ENCODE results near the gene ADRA1B.

Gene ADRA1B

GRCh38 chr5:159906463-159906862 lies 9.8 kb upstream of the ADRA1B start:
- no peak for TF ChIP-seq EP300 (IDR thresholded peaks at IDR 0.05; ENCODE audit: borderline replicate concordance)

GRCh38 chr5:159906943-159907342 lies 9.3 kb upstream of the ADRA1B start:
- TF ChIP-seq RAD21 (IDR thresholded peaks at IDR 0.05; ENCODE audit: low read depth) (peak; percentile 30; the same call in 1 of the 2 replicates), ZBTB7A (IDR thresholded peaks at IDR 0.05; ENCODE audit: low read depth) (no peak), NFIC (IDR thresholded peaks at IDR 0.05) (peak; percentile 92), EGR1 (IDR thresholded peaks at IDR 0.05) (no peak), TAF1 (IDR thresholded peaks at IDR 0.05; ENCODE audit: low read depth) (no peak), FOXM1 (IDR thresholded peaks at IDR 0.05; ENCODE audit: borderline replicate concordance, low read depth) (peak; percentile 94), YY1 (IDR thresholded peaks at IDR 0.05; ENCODE audit: low read depth) (0 out of 2 replicates have a peak, but pooled peaks have one; percentile 35), REST (IDR thresholded peaks at IDR 0.05; ENCODE audit: low read depth) (no peak), TEAD4 (IDR thresholded peaks at IDR 0.05) (peak; percentile 92), USF1 (IDR thresholded peaks at IDR 0.05) (0 out of 2 replicates have a peak, but pooled peaks have one; percentile 15), CEBPB (IDR thresholded peaks at IDR 0.05) (peak; percentile 22; the same call in 1 of the 2 replicates), TCF12 (IDR thresholded peaks at IDR 0.05; ENCODE audit: low read depth) (peak; percentile 97), EP300 (IDR thresholded peaks at IDR 0.05; ENCODE audit: borderline replicate concordance) (peak; percentile 96), CREB1 (IDR thresholded peaks at IDR 0.05; ENCODE audit: low read depth) (no peak), MAX (IDR thresholded peaks at IDR 0.05) (peak; percentile 26; the same call in 1 of the 2 replicates)

GRCh38 chr5:159907689-159908590 lies 8.3 kb upstream of the ADRA1B start:
- TF ChIP-seq REST (IDR thresholded peaks at IDR 0.05; ENCODE audit: low read depth) (no peak), MAX (IDR thresholded peaks at IDR 0.05) (peak; percentile 43), TAF1 (IDR thresholded peaks at IDR 0.05; ENCODE audit: low read depth) (no peak), YY1 (IDR thresholded peaks at IDR 0.05; ENCODE audit: low read depth) (no peak), EGR1 (IDR thresholded peaks at IDR 0.05) (no peak), USF1 (IDR thresholded peaks at IDR 0.05) (peak; percentile 85)

GRCh38 chr5:159908591-159908940 lies 7.7 kb upstream of the ADRA1B start:
- peak; percentile 88 for TF ChIP-seq NFIC (IDR thresholded peaks at IDR 0.05)
- peak; percentile 83 for TF ChIP-seq TEAD4 (IDR thresholded peaks at IDR 0.05)
- peak; percentile 84; the same call in 1 of the 2 replicates for TF ChIP-seq EP300 (IDR thresholded peaks at IDR 0.05; ENCODE audit: borderline replicate concordance)
- TF ChIP-seq CREB1 (IDR thresholded peaks at IDR 0.05; ENCODE audit: low read depth), result no peak
- peak; percentile 81 for TF ChIP-seq FOXM1 (IDR thresholded peaks at IDR 0.05; ENCODE audit: borderline replicate concordance, low read depth)
- no peak for TF ChIP-seq RAD21 (IDR thresholded peaks at IDR 0.05; ENCODE audit: low read depth)
- TF ChIP-seq TCF12 (IDR thresholded peaks at IDR 0.05; ENCODE audit: low read depth), result peak; percentile 89
- TF ChIP-seq EGR1 (IDR thresholded peaks at IDR 0.05), result no peak

GRCh38 chr5:159909126-159909525 lies 7.2 kb upstream of the ADRA1B start:
- TF ChIP-seq RAD21 (IDR thresholded peaks at IDR 0.05; ENCODE audit: low read depth) (no peak), FOXM1 (IDR thresholded peaks at IDR 0.05; ENCODE audit: borderline replicate concordance, low read depth) (no peak), TEAD4 (IDR thresholded peaks at IDR 0.05) (no peak), EP300 (IDR thresholded peaks at IDR 0.05; ENCODE audit: borderline replicate concordance) (no peak), YY1 (IDR thresholded peaks at IDR 0.05; ENCODE audit: low read depth) (no peak), REST (IDR thresholded peaks at IDR 0.05; ENCODE audit: low read depth) (no peak), CREB1 (IDR thresholded peaks at IDR 0.05; ENCODE audit: low read depth) (no peak), NFIC (IDR thresholded peaks at IDR 0.05) (no peak), ZBTB7A (IDR thresholded peaks at IDR 0.05; ENCODE audit: low read depth) (no peak), EGR1 (IDR thresholded peaks at IDR 0.05) (no peak), CEBPB (IDR thresholded peaks at IDR 0.05) (no peak), TAF1 (IDR thresholded peaks at IDR 0.05; ENCODE audit: low read depth) (no peak), USF1 (IDR thresholded peaks at IDR 0.05) (no peak), MAX (IDR thresholded peaks at IDR 0.05) (no peak), TCF12 (IDR thresholded peaks at IDR 0.05; ENCODE audit: low read depth) (no peak)
